Loucy (cell line): ENCODE measurements around the gene C3orf49.

Experiments used
- H2AFZ ChIP-seq: fragments of 200-600 bp; sonication (generic); 2 replicates; pipeline ENCODE4 v1.6.0; 2016; ENCODE audit warnings: antibody characterized with exemption, mild to moderate bottlenecking, low read length, moderate library complexity
- H3F3A ChIP-seq: fragments of 200-600 bp; 2 replicates; pipeline ENCODE4 v1.6.0; 2016; ENCODE audit warnings: antibody characterized with exemption, low read depth, mild to moderate bottlenecking
- H3K27me3 ChIP-seq: fragments of 200-600 bp; sonication (generic); 2 replicates; pipeline ENCODE4 v1.6.1; 2014; ENCODE audit warnings: low read length, mild to moderate bottlenecking; ENCODE audit not compliant: insufficient read depth, poor library complexity, severe bottlenecking
- H3K36me3 ChIP-seq: fragments of 200-600 bp; sonication (generic); 2 replicates; pipeline ENCODE4 v1.6.1; 2016; ENCODE audit warnings: low read length; ENCODE audit not compliant: insufficient read depth
- H3K4me1 ChIP-seq: fragments of 200-600 bp; sonication (generic); 2 replicates; pipeline ENCODE4 v1.5.1; 2014; ENCODE audit warnings: low read length, mild to moderate bottlenecking; ENCODE audit not compliant: insufficient read depth, poor library complexity, severe bottlenecking
- H3K4me2 ChIP-seq: fragments of 200-600 bp; sonication (generic); 2 replicates; pipeline ENCODE4 v1.6.0; 2014; ENCODE audit warnings: antibody characterized with exemption, low read length, low read depth, mild to moderate bottlenecking; ENCODE audit not compliant: poor library complexity, severe bottlenecking
- H3K4me3 ChIP-seq: fragments of 200-600 bp; sonication (generic); 2 replicates; pipeline ENCODE4 v1.5.1; 2014; ENCODE audit warnings: low read length, mild to moderate bottlenecking, mixed read lengths; ENCODE audit not compliant: poor library complexity, severe bottlenecking
- H3K79me2 ChIP-seq: fragments of 200-600 bp; sonication (generic); 2 replicates; pipeline ENCODE4 v1.6.1; 2014; ENCODE audit warnings: low read length; ENCODE audit not compliant: insufficient read depth
- H3K9ac ChIP-seq: fragments of 200-600 bp; sonication (generic); 2 replicates; pipeline ENCODE4 v1.6.0; 2014; ENCODE audit warnings: mild to moderate bottlenecking, low read depth, low read length, moderate library complexity; ENCODE audit not compliant: poor library complexity, severe bottlenecking
- H3K9me2 ChIP-seq: fragments of 200-600 bp; sonication (generic); replicated peaks from 2 replicates; pipeline ENCODE4 v1.6.1; 2016; ENCODE audit warnings: low read depth, low read length, mixed read lengths
- H3K9me3 ChIP-seq: fragments of 200-600 bp; sonication (generic); 2 replicates; pipeline ENCODE4 v1.6.1; 2014; ENCODE audit warnings: mild to moderate bottlenecking, antibody characterized with exemption, low read length, low read depth; ENCODE audit not compliant: insufficient read depth
- H4K20me1 ChIP-seq: fragments of 200-600 bp; sonication (generic); 2 replicates; pipeline ENCODE4 v1.6.0; 2014; ENCODE audit warnings: antibody characterized with exemption, low read length, mild to moderate bottlenecking; ENCODE audit not compliant: insufficient read depth, poor library complexity, severe bottlenecking
- EZH2phosphoT487 ChIP-seq: fragments of 200-600 bp; IDR thresholded peaks from 2 replicates; pipeline ENCODE4 v1.6.1; 2018; ENCODE audit warnings: antibody characterized with exemption, mild to moderate bottlenecking, moderate library complexity, borderline replicate concordance
- TF ChIP-seq, protein P1 (sequence below): fragments of 200-600 bp; sonication (generic); conservative IDR thresholded peaks from 2 replicates; pipeline ENCODE4 v1.5.1; 2014; ENCODE audit warnings: mild to moderate bottlenecking, antibody characterized with exemption, low read length

The C3orf49 gene

DNA sequence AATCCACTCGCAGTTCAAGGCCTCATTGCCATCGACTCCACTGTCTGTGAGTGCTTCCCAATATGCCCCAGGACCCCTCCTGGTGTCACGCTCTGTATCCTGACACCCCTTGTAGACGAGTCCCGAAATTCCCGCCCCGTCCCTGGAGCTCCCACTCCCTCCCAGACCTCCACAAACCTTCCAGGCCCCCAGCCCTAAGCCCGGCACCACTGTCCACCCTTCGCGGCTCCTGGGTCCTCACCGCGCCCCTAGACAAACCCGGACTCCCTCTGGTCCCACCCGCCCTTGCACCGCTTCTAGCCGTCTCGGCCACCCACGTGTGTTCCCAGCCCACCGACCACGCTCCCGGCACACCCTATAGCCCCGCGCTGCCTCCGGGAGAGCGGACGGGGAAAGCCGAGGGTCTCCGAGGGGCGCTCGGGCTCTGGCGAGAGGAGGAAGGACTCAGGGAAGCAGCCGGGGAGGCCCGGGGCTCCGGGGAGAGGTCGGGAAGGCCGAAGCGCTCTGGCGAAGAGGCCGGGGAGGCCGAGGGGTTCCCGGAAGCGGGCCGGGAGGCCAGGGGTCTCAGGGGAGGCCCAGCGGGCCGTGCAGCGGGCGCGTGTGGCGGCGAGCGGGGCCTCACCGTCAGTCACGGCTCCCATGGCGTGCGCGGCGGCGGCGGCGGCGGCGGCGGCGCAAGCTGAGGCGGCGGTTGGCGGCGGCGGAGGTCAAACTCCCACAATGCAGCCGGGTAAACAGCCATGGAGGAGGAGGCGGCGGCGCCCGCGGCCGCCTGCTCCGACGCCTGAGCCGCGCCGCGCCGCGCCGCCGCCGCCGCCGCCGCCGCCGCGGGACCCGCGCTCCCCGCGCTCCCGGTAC is 44.3 kb downstream of the C3orf49 start, which contains the start of the genes ATXN7 and THOC7:
Gene ATXN7, plus strand, starts transcription at position 718 of the 858 bp plus-strand sequence. CDS start 48,732 bp downstream, outside the sequence.
Gene THOC7, minus strand, starts transcription at position 656 of the 858 bp plus-strand sequence. Its CDS starts 15 bp downstream, at position 641.
- H3K79me2 ChIP-seq: peaks cover 91% of the 10 kb centered on the region
- H3K4me2 ChIP-seq: peak within 1 kb of the TSS; percentile 91
- H3K36me3 ChIP-seq: no peaks in the 10 kb centered on the region
- H3K9ac ChIP-seq: peak within 1 kb of the TSS; percentile 96
- TF ChIP-seq, protein P1, sequence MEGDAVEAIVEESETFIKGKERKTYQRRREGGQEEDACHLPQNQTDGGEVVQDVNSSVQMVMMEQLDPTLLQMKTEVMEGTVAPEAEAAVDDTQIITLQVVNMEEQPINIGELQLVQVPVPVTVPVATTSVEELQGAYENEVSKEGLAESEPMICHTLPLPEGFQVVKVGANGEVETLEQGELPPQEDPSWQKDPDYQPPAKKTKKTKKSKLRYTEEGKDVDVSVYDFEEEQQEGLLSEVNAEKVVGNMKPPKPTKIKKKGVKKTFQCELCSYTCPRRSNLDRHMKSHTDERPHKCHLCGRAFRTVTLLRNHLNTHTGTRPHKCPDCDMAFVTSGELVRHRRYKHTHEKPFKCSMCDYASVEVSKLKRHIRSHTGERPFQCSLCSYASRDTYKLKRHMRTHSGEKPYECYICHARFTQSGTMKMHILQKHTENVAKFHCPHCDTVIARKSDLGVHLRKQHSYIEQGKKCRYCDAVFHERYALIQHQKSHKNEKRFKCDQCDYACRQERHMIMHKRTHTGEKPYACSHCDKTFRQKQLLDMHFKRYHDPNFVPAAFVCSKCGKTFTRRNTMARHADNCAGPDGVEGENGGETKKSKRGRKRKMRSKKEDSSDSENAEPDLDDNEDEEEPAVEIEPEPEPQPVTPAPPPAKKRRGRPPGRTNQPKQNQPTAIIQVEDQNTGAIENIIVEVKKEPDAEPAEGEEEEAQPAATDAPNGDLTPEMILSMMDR: no peak
- no peak for TF ChIP-seq EZH2phosphoT487
- no peaks in the 10 kb centered on the region for H3K9me2 ChIP-seq
- no peaks in the 10 kb centered on the region for H3F3A ChIP-seq
- H2AFZ ChIP-seq: peak within 1 kb of the TSS; percentile 85
- H4K20me1 ChIP-seq: peaks cover 36% of the 10 kb centered on the region
- no peaks in the 10 kb centered on the region for H3K9me3 ChIP-seq
- H3K4me1 ChIP-seq: peaks cover 51% of the 10 kb centered on the region
- peak within 1 kb of the TSS; percentile 83 for H3K4me3 ChIP-seq
- peaks cover 6% of the 10 kb centered on the region for H3K27me3 ChIP-seq

DNA sequence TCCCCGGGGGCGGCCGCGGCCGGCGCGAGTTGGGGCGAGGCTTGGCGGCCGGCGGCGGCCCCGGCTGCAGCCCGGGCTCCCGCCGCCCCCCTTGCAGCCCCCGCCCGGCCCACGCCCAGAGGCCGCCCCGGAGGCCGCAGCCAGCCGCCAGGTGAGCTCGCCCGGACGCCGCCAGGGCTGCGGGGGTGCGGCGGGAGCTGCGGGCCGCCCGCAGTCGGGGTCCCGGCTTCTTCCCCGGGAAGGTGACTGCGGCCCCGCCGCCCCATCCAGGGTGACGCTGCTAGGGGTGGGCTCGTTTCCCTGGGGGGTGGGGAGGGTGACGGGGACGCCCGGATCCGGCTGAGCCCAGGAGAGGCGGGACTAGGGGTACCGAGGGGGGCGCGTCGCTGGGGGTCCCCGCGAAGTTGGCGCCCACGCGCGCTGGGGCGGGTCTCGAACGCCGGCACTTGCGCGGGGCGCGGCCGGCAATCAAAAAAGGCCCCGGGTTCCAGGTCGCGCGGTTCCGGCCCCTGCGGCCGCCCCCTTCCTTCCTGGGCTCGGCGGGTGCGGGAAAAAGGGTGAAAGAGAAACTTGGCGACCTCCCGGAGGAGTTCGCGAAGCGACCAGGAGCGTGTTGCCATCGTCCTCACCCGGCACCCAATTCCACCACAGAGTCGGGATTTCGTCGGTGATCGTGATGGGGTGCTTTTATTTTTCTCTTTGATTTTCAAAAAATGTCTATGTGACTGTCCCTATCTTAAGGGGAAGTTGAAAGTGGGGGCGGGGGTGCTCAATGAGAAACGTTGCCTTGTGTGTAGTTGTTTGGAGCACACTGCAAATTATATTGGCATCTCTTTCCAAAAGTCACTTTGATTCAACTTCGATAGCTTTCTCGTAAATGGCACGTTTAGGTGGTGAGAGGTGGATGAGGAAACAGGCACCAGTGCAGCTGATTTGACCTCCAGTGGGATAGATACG is 45.2 kb downstream of the C3orf49 start:
- peak overlapping the region; percentile 80 for H3K4me3 ChIP-seq
- no peaks in the 10 kb centered on the region for H3K9me3 ChIP-seq
- H2AFZ ChIP-seq: peak overlapping the region; percentile 69
- peak overlapping the region; percentile 91 for H3K9ac ChIP-seq
- no peaks in the 10 kb centered on the region for H3F3A ChIP-seq
- no peaks in the 10 kb centered on the region for H3K36me3 ChIP-seq
- peaks cover 53% of the 10 kb centered on the region for H3K4me1 ChIP-seq
- H3K4me2 ChIP-seq: peak overlapping the region; percentile 91
- H3K79me2 ChIP-seq: peaks cover 93% of the 10 kb centered on the region
- H3K27me3 ChIP-seq: peaks cover 6% of the 10 kb centered on the region
- H3K9me2 ChIP-seq: no peaks in the 10 kb centered on the region
- H4K20me1 ChIP-seq: peaks cover 42% of the 10 kb centered on the region
- no peak for TF ChIP-seq EZH2phosphoT487
- TF ChIP-seq, protein P1: no peak

DNA sequence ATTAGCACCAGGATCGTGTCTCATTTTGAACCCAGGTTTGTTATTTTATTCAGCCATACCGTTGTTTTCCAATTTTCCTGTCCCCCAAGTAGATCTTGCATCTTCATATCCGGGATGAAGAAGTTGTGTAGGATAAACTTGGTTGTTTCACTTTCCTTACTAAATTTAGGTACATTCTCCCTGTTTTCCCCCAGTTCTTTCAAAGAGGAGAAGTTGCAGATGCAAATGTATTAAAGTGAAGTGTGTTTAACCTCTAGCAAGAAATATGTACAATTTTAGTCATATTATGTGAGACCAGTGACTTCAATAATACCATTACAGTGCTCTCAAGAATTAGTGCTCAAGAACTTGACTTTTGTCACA is 45.8 kb downstream of the C3orf49 start:
- peaks cover 42% of the 10 kb centered on the region for H4K20me1 ChIP-seq

More for the DNA sequence above, 45.8 kb downstream of the C3orf49 start:
- peak overlapping the region; percentile 80 for H3K4me3 ChIP-seq
- H3K27me3 ChIP-seq: peaks cover 6% of the 10 kb centered on the region
- peaks cover 54% of the 10 kb centered on the region for H3K4me1 ChIP-seq
- no peaks in the 10 kb centered on the region for H3F3A ChIP-seq
- H3K4me2 ChIP-seq: peak overlapping the region; percentile 91
- H3K36me3 ChIP-seq: no peaks in the 10 kb centered on the region
- TF ChIP-seq EZH2phosphoT487: no peak
- TF ChIP-seq, protein P1: no peak
- no peaks in the 10 kb centered on the region for H3K9me2 ChIP-seq
- peaks cover 93% of the 10 kb centered on the region for H3K79me2 ChIP-seq
- H3K9ac ChIP-seq: peak overlapping the region; percentile 91
- H3K9me3 ChIP-seq: no peaks in the 10 kb centered on the region
- peak overlapping the region; percentile 69; the same call in 1 of the 2 replicates for H2AFZ ChIP-seq
